ENCODE results near the gene FGD1.

Gene FGD1

GRCh38 chrX:54415534-54416350, 80.3 kb downstream of the FGD1 start:
- no peak overlapping the region for H3K9ac ChIP-seq (ENCODE audit: low read length)
- H3K23ac ChIP-seq (ENCODE audit: low read length in 2 of 2) = no peak overlapping the region
- H2BK5ac ChIP-seq (ENCODE audit: low read depth, low read length, poor library complexity, severe bottlenecking) = no peak overlapping the region
- H2AK5ac ChIP-seq (ENCODE audit: low read length, severe bottlenecking) = no peak overlapping the region
- H3K4ac ChIP-seq (ENCODE audit: low read depth in 1 of 2, low read length in 2 of 2) = no peak overlapping the region
- peak overlapping the region in 1 of 2 experiments; percentile 8 for H3K18ac ChIP-seq (ENCODE audit: low read depth in 1 of 2, low read length in 2 of 2)
- H3K9me3 ChIP-seq (ENCODE audit: control insufficient read depth, low read length) = no peaks in the 10 kb centered on the region
- no peak overlapping the region for H2AFZ ChIP-seq (ENCODE audit: low read depth, low read length)
- H3K79me1 ChIP-seq (replicated peaks; ENCODE audit: low read length, poor library complexity, severe bottlenecking) = no peaks in the 10 kb centered on the region
- H3K27me3 ChIP-seq (ENCODE audit: control insufficient read depth in 1 of 2, insufficient read depth in 1 of 2, low read length in 2 of 2) = peaks cover 0 to 50% of the 10 kb centered on the region in 2 experiments
- H2BK12ac ChIP-seq (ENCODE audit: low read length in 2 of 2) = no peak overlapping the region
- H4K91ac ChIP-seq (ENCODE audit: low read length) = no peak overlapping the region
- no peak overlapping the region for H3K4me2 ChIP-seq (ENCODE audit: low read length, poor library complexity, severe bottlenecking)
- DNase-seq = peak; percentile 43
- 44% methylated on average over 6 of the region's 13 CpGs for WGBS
- no peak overlapping the region for H3K4me3 ChIP-seq (ENCODE audit: insufficient read depth in 1 of 2, low read depth in 1 of 2, low read length in 2 of 2)
- peaks cover 2% of the 10 kb centered on the region for H3K4me1 ChIP-seq (ENCODE audit: control insufficient read depth, insufficient read depth, low read depth, low read length)
- H3K14ac ChIP-seq (ENCODE audit: low read length in 2 of 2) = no peak overlapping the region
- H3K27ac ChIP-seq (ENCODE audit: low read length, poor library complexity, severe bottlenecking) = no peak overlapping the region
- no peak overlapping the region for H4K8ac ChIP-seq (ENCODE audit: low read length)
- no peak overlapping the region for H2BK120ac ChIP-seq (ENCODE audit: low read depth, low read length)
- no peaks in the 10 kb centered on the region for H3K36me3 ChIP-seq (ENCODE audit: control insufficient read depth in 1 of 2, insufficient read depth in 2 of 2, low read depth in 1 of 2, low read length in 2 of 2)
- no peak overlapping the region for H2BK15ac ChIP-seq (ENCODE audit: low read depth, poor library complexity, severe bottlenecking)

GRCh38 chrX:54413753-54414152, 82.3 kb downstream of the FGD1 start:
- no peak overlapping the region for H3K23ac ChIP-seq (ENCODE audit: low read length in 2 of 2)
- H3K14ac ChIP-seq (ENCODE audit: low read length in 2 of 2) = no peak overlapping the region
- H2AFZ ChIP-seq (ENCODE audit: low read depth, low read length) = no peak overlapping the region
- no peak overlapping the region for H3K9ac ChIP-seq (ENCODE audit: low read length)
- H2BK12ac ChIP-seq (ENCODE audit: low read length in 2 of 2) = no peak overlapping the region
- H4K8ac ChIP-seq (ENCODE audit: low read length) = no peak overlapping the region
- no peak overlapping the region for H2BK15ac ChIP-seq (ENCODE audit: low read depth, poor library complexity, severe bottlenecking)
- H3K4me2 ChIP-seq (ENCODE audit: low read length, poor library complexity, severe bottlenecking) = no peak overlapping the region
- H3K9me3 ChIP-seq (ENCODE audit: control insufficient read depth, low read length) = no peaks in the 10 kb centered on the region
- H3K36me3 ChIP-seq (ENCODE audit: control insufficient read depth in 1 of 2, insufficient read depth in 2 of 2, low read depth in 1 of 2, low read length in 2 of 2) = no peaks in the 10 kb centered on the region
- no peak overlapping the region for H3K4ac ChIP-seq (ENCODE audit: low read depth in 1 of 2, low read length in 2 of 2)
- no peak overlapping the region for H4K91ac ChIP-seq (ENCODE audit: low read length)
- 94% methylated on average over 3 of the region's 3 CpGs for WGBS
- H3K27ac ChIP-seq (ENCODE audit: low read length, poor library complexity, severe bottlenecking) = no peak overlapping the region
- H3K79me1 ChIP-seq (replicated peaks; ENCODE audit: low read length, poor library complexity, severe bottlenecking) = no peaks in the 10 kb centered on the region
- no peak overlapping the region for H3K4me3 ChIP-seq (ENCODE audit: insufficient read depth in 1 of 2, low read depth in 1 of 2, low read length in 2 of 2)
- DNase-seq = peak; percentile 0
- peaks cover 0 to 44% of the 10 kb centered on the region in 2 experiments for H3K27me3 ChIP-seq (ENCODE audit: control insufficient read depth in 1 of 2, insufficient read depth in 1 of 2, low read length in 2 of 2)
- no peak overlapping the region for H2AK5ac ChIP-seq (ENCODE audit: low read length, severe bottlenecking)
- no peak overlapping the region for H2BK120ac ChIP-seq (ENCODE audit: low read depth, low read length)
- no peak overlapping the region for H2BK5ac ChIP-seq (ENCODE audit: low read depth, low read length, poor library complexity, severe bottlenecking)
- H3K18ac ChIP-seq (ENCODE audit: low read depth in 1 of 2, low read length in 2 of 2) = no peak overlapping the region
- H3K4me1 ChIP-seq (ENCODE audit: control insufficient read depth, insufficient read depth, low read depth, low read length) = peaks cover 2% of the 10 kb centered on the region

- no peak overlapping the region for H3K23ac ChIP-seq (ENCODE audit: low read length in 2 of 2)
- no peak overlapping the region for H4K91ac ChIP-seq (ENCODE audit: low read length)
- no peak overlapping the region for H2BK15ac ChIP-seq (ENCODE audit: low read depth, poor library complexity, severe bottlenecking)
- H3K27ac ChIP-seq (ENCODE audit: low read length, poor library complexity, severe bottlenecking) = no peak overlapping the region
- no peak overlapping the region for H2AFZ ChIP-seq (ENCODE audit: low read depth, low read length)
- DNase-seq = no peak
- H3K27me3 ChIP-seq (ENCODE audit: control insufficient read depth in 1 of 2, insufficient read depth in 1 of 2, low read length in 2 of 2) = peaks cover 0 to 38% of the 10 kb centered on the region in 2 experiments
- H4K8ac ChIP-seq (ENCODE audit: low read length) = no peak overlapping the region
- H3K14ac ChIP-seq (ENCODE audit: low read length in 2 of 2) = no peak overlapping the region
- H3K9ac ChIP-seq (ENCODE audit: low read length) = no peak overlapping the region
- no peak overlapping the region for H2AK5ac ChIP-seq (ENCODE audit: low read length, severe bottlenecking)
- H3K4me2 ChIP-seq (ENCODE audit: low read length, poor library complexity, severe bottlenecking) = no peak overlapping the region
- H3K4me3 ChIP-seq (ENCODE audit: insufficient read depth in 1 of 2, low read depth in 1 of 2, low read length in 2 of 2) = no peak overlapping the region
- H2BK5ac ChIP-seq (ENCODE audit: low read depth, low read length, poor library complexity, severe bottlenecking) = no peak overlapping the region
- H3K9me3 ChIP-seq (ENCODE audit: control insufficient read depth, low read length) = no peaks in the 10 kb centered on the region
- no peaks in the 10 kb centered on the region for H3K36me3 ChIP-seq (ENCODE audit: control insufficient read depth in 1 of 2, insufficient read depth in 2 of 2, low read depth in 1 of 2, low read length in 2 of 2)
- 96% methylated on average over 1 of the region's 1 CpG for WGBS
- H3K4me1 ChIP-seq (ENCODE audit: control insufficient read depth, insufficient read depth, low read depth, low read length) = peaks cover 2% of the 10 kb centered on the region
- no peak overlapping the region for H2BK120ac ChIP-seq (ENCODE audit: low read depth, low read length)
- H2BK12ac ChIP-seq (ENCODE audit: low read length in 2 of 2) = no peak overlapping the region
- H3K4ac ChIP-seq (ENCODE audit: low read depth in 1 of 2, low read length in 2 of 2) = no peak overlapping the region
- H3K18ac ChIP-seq (ENCODE audit: low read depth in 1 of 2, low read length in 2 of 2) = no peak overlapping the region
- no peaks in the 10 kb centered on the region for H3K79me1 ChIP-seq (replicated peaks; ENCODE audit: low read length, poor library complexity, severe bottlenecking)
Measured at GRCh38 chrX:54411732-54412131, 84.3 kb downstream of the FGD1 start.

GRCh38 chrX:54407266-54407665, 88.8 kb downstream of the FGD1 start:
- Histone ChIP-seq H3K9ac (ENCODE audit: low read length) (no peak overlapping the region), H2AK5ac (ENCODE audit: low read length, severe bottlenecking) (no peak overlapping the region), H3K79me1 (replicated peaks; ENCODE audit: low read length, poor library complexity, severe bottlenecking) (no peaks in the 10 kb centered on the region), H3K4ac (ENCODE audit: low read depth in 1 of 2, low read length in 2 of 2) (no peak overlapping the region), H3K9me3 (ENCODE audit: control insufficient read depth, low read length) (no peaks in the 10 kb centered on the region), H2AFZ (ENCODE audit: low read depth, low read length) (no peak overlapping the region), H2BK120ac (ENCODE audit: low read depth, low read length) (no peak overlapping the region), H3K23ac (ENCODE audit: low read length in 2 of 2) (no peak overlapping the region), H2BK5ac (ENCODE audit: low read depth, low read length, poor library complexity, severe bottlenecking) (no peak overlapping the region), H3K18ac (ENCODE audit: low read depth in 1 of 2, low read length in 2 of 2) (no peak overlapping the region), H3K4me1 (ENCODE audit: control insufficient read depth, insufficient read depth, low read depth, low read length) (no peaks in the 10 kb centered on the region), H4K91ac (ENCODE audit: low read length) (no peak overlapping the region), H3K36me3 (ENCODE audit: control insufficient read depth in 1 of 2, insufficient read depth in 2 of 2, low read depth in 1 of 2, low read length in 2 of 2) (no peaks in the 10 kb centered on the region), H2BK15ac (ENCODE audit: low read depth, poor library complexity, severe bottlenecking) (no peak overlapping the region), H4K8ac (ENCODE audit: low read length) (no peak overlapping the region), H3K14ac (ENCODE audit: low read length in 2 of 2) (no peak overlapping the region), H3K27me3 (ENCODE audit: control insufficient read depth in 1 of 2, insufficient read depth in 1 of 2, low read length in 2 of 2) (peaks cover 0 to 28% of the 10 kb centered on the region in 2 experiments), H3K4me2 (ENCODE audit: low read length, poor library complexity, severe bottlenecking) (no peak overlapping the region), H2BK12ac (ENCODE audit: low read length in 2 of 2) (no peak overlapping the region), H3K4me3 (ENCODE audit: insufficient read depth in 1 of 2, low read depth in 1 of 2, low read length in 2 of 2) (no peak overlapping the region), H3K27ac (ENCODE audit: low read length, poor library complexity, severe bottlenecking) (no peak overlapping the region)
- no peak for DNase-seq
- WGBS = 100% methylated on average over 1 of the region's 2 CpGs
